Measurements from ENCODE around the gene TTYH3. TPM values are rescaled to one million over a fixed set of nuclear protein-coding genes. Genes with fewer than 3 reads are reported as not detected.

TTYH3 gene
- total and polyA plus RNA-seq, 2 donors (not counting 1 experiment from before 2014, with no cell fraction given) = 17.4 to 19.7 TPM

GRCh38 chr7:2657920-2658671 is 26.3 kb downstream of the TTYH3 start:
- Histone ChIP-seq H2AFZ (ENCODE audit: low read length) (no peak overlapping the region), H3K9ac (ENCODE audit: insufficient read depth, low read length) (no peak overlapping the region), H4K20me1 (ENCODE audit: control insufficient read depth, extremely low read depth, insufficient read depth, low read length) (no peaks in the 10 kb centered on the region), H3K4me1 (ENCODE audit: control insufficient read depth, extremely low read depth, insufficient read depth, low read length) (no peaks in the 10 kb centered on the region), H3K36me3 (ENCODE audit: control insufficient read depth, insufficient read depth, low read length) (peaks cover 16% of the 10 kb centered on the region), H3K27me3 (ENCODE audit: control insufficient read depth, insufficient read depth, low read length) (no peaks in the 10 kb centered on the region), H3K4me3 (replicated peaks in 1 of 4; ENCODE audit: control extremely low read depth in 1 of 4, insufficient read depth in 1 of 4, low read depth in 3 of 4, low read length in 4 of 4) (no peak overlapping the region), H3K4me2 (ENCODE audit: extremely low read depth, insufficient read depth, low read length) (no peak overlapping the region), H3K27ac (ENCODE audit: insufficient read depth, low read length) (no peak overlapping the region), H3K9me3 (ENCODE audit: control insufficient read depth, insufficient read depth, low read depth, low read length) (no peaks in the 10 kb centered on the region), H3K79me2 (ENCODE audit: control insufficient read depth, insufficient read depth, low read length) (no peaks in the 10 kb centered on the region)
- TF ChIP-seq EZH2 (IDR thresholded peaks at IDR 0.05; ENCODE audit: low read length, missing control alignments) (no peak), CTCF (conservative IDR thresholded peaks at IDR 0.05 in 1 of 2, IDR thresholded peaks at IDR 0.05 in 1 of 2; ENCODE audit: low read depth in 1 of 2, low read length in 2 of 2) (no peak)
- DNase-seq (ENCODE audit: low read depth in 2 of 2) = no peak

- H3K36me3 ChIP-seq (ENCODE audit: control insufficient read depth, insufficient read depth, low read length) = peaks cover 16% of the 10 kb centered on the region
- TF ChIP-seq CTCF (conservative IDR thresholded peaks at IDR 0.05 in 1 of 2, IDR thresholded peaks at IDR 0.05 in 1 of 2; ENCODE audit: low read depth in 1 of 2, low read length in 2 of 2) (no peak), EZH2 (IDR thresholded peaks at IDR 0.05; ENCODE audit: low read length, missing control alignments) (no peak)
These were observed 27.2 kb downstream of the TTYH3 start for GRCh38 chr7:2658941-2659340.

GRCh38 chr7:2659556-2660358 is 28.0 kb downstream of the TTYH3 start:
- Histone ChIP-seq H3K4me1 (ENCODE audit: control insufficient read depth, extremely low read depth, insufficient read depth, low read length) (no peaks in the 10 kb centered on the region), H3K9me3 (ENCODE audit: control insufficient read depth, insufficient read depth, low read depth, low read length) (no peaks in the 10 kb centered on the region), H3K79me2 (ENCODE audit: control insufficient read depth, insufficient read depth, low read length) (no peaks in the 10 kb centered on the region), H3K27ac (ENCODE audit: insufficient read depth, low read length) (no peak overlapping the region), H3K4me3 (replicated peaks in 1 of 4; ENCODE audit: control extremely low read depth in 1 of 4, insufficient read depth in 1 of 4, low read depth in 3 of 4, low read length in 4 of 4) (no peak overlapping the region), H4K20me1 (ENCODE audit: control insufficient read depth, extremely low read depth, insufficient read depth, low read length) (no peaks in the 10 kb centered on the region), H3K27me3 (ENCODE audit: control insufficient read depth, insufficient read depth, low read length) (no peaks in the 10 kb centered on the region), H3K4me2 (ENCODE audit: extremely low read depth, insufficient read depth, low read length) (no peak overlapping the region), H3K36me3 (ENCODE audit: control insufficient read depth, insufficient read depth, low read length) (peaks cover 16% of the 10 kb centered on the region), H3K9ac (ENCODE audit: insufficient read depth, low read length) (no peak overlapping the region), H2AFZ (ENCODE audit: low read length) (no peak overlapping the region)
- TF ChIP-seq CTCF (conservative IDR thresholded peaks at IDR 0.05 in 1 of 2, IDR thresholded peaks at IDR 0.05 in 1 of 2; ENCODE audit: low read depth in 1 of 2, low read length in 2 of 2) (no peak), EZH2 (IDR thresholded peaks at IDR 0.05; ENCODE audit: low read length, missing control alignments) (no peak)
- no peak for DNase-seq (ENCODE audit: low read depth in 2 of 2)

More at GRCh38 chr7:2658941-2659340, 27.2 kb downstream of the TTYH3 start:
- Histone ChIP-seq H4K20me1 (ENCODE audit: control insufficient read depth, extremely low read depth, insufficient read depth, low read length) (no peaks in the 10 kb centered on the region), H3K9ac (ENCODE audit: insufficient read depth, low read length) (no peak overlapping the region), H3K4me2 (ENCODE audit: extremely low read depth, insufficient read depth, low read length) (no peak overlapping the region), H3K4me3 (replicated peaks in 1 of 4; ENCODE audit: control extremely low read depth in 1 of 4, insufficient read depth in 1 of 4, low read depth in 3 of 4, low read length in 4 of 4) (no peak overlapping the region), H3K79me2 (ENCODE audit: control insufficient read depth, insufficient read depth, low read length) (no peaks in the 10 kb centered on the region), H3K27me3 (ENCODE audit: control insufficient read depth, insufficient read depth, low read length) (no peaks in the 10 kb centered on the region), H3K4me1 (ENCODE audit: control insufficient read depth, extremely low read depth, insufficient read depth, low read length) (no peaks in the 10 kb centered on the region), H2AFZ (ENCODE audit: low read length) (no peak overlapping the region), H3K27ac (ENCODE audit: insufficient read depth, low read length) (no peak overlapping the region), H3K9me3 (ENCODE audit: control insufficient read depth, insufficient read depth, low read depth, low read length) (no peaks in the 10 kb centered on the region)
- no peak for DNase-seq (ENCODE audit: low read depth in 2 of 2)

Measured in fibroblast of lung (primary cell).